ENCODE data around the gene LBH.

The LBH gene

GRCh38 chr2:30282081-30282480 lies 50.7 kb downstream of the LBH start:
- DNase-seq (ENCODE audit: low read depth, low spot score): no peak
- no peaks in the 10 kb centered on the region for H3K9me3 ChIP-seq (ENCODE audit: insufficient read depth, low read length)
- H3K36me3 ChIP-seq (ENCODE audit: insufficient read depth, insufficient read length, low read length): no peaks in the 10 kb centered on the region
- no peak for TF ChIP-seq SUZ12 (IDR thresholded peaks at IDR 0.05; ENCODE audit: extremely low read depth, insufficient read depth, insufficient read length)
- no peak for TF ChIP-seq ZNF274 (IDR thresholded peaks at IDR 0.05; ENCODE audit: low read depth, low read length)
- no peak for TF ChIP-seq YY1 (IDR thresholded peaks at IDR 0.05; ENCODE audit: insufficient read depth, insufficient read length)
- no peaks in the 10 kb centered on the region for H3K27me3 ChIP-seq (ENCODE audit: insufficient read depth, insufficient read length)
- no peak overlapping the region for H3K9ac ChIP-seq (ENCODE audit: insufficient read length, low read depth)
- H3K4me3 ChIP-seq (ENCODE audit: insufficient read length, low read depth): no peak overlapping the region
- H3K4me1 ChIP-seq (ENCODE audit: insufficient read depth, insufficient read length): no peaks in the 10 kb centered on the region

DNA sequence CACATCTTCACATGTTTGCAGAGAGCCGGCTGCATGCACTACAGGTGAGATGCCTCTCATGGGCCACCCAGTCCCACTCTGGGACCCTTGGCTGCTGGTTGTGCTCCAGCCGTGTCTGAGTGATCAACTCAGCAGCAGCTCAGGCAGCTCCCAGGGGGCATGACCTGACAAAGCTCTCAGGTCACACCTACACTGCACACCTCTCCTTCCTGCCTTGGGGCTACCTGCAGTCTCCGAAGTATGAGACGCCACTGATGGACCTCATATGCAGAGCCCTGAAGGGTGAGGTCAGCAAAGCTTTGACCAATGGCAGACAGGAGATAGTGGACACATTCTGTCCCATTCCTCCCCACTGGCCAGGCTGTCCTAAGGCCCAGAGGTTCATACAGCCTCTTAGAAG lies 51.4 kb downstream of the LBH start:
- H3K4me3 ChIP-seq (ENCODE audit: insufficient read length, low read depth): no peak overlapping the region
- no peaks in the 10 kb centered on the region for H3K4me1 ChIP-seq (ENCODE audit: insufficient read depth, insufficient read length)
- TF ChIP-seq ZNF274 (IDR thresholded peaks at IDR 0.05; ENCODE audit: low read depth, low read length): no peak
- TF ChIP-seq SUZ12 (IDR thresholded peaks at IDR 0.05; ENCODE audit: extremely low read depth, insufficient read depth, insufficient read length): no peak
- no peak for TF ChIP-seq YY1 (IDR thresholded peaks at IDR 0.05; ENCODE audit: insufficient read depth, insufficient read length)
- no peak for DNase-seq (ENCODE audit: low read depth, low spot score)
- no peak overlapping the region for H3K9ac ChIP-seq (ENCODE audit: insufficient read length, low read depth)
- H3K27me3 ChIP-seq (ENCODE audit: insufficient read depth, insufficient read length): no peaks in the 10 kb centered on the region
- no peaks in the 10 kb centered on the region for H3K36me3 ChIP-seq (ENCODE audit: insufficient read depth, insufficient read length, low read length)
- H3K9me3 ChIP-seq (ENCODE audit: insufficient read depth, low read length): no peaks in the 10 kb centered on the region

GRCh38 chr2:30283931-30284565 lies 52.7 kb downstream of the LBH start:
- Histone ChIP-seq H3K4me1 (ENCODE audit: insufficient read depth, insufficient read length) (no peaks in the 10 kb centered on the region), H3K9me3 (ENCODE audit: insufficient read depth, low read length) (no peaks in the 10 kb centered on the region)

GRCh38 chr2:30285758-30286157 lies 54.4 kb downstream of the LBH start:
- H3K27me3 ChIP-seq (ENCODE audit: insufficient read depth, insufficient read length): no peaks in the 10 kb centered on the region
- no peaks in the 10 kb centered on the region for H3K9me3 ChIP-seq (ENCODE audit: insufficient read depth, low read length)
- TF ChIP-seq YY1 (IDR thresholded peaks at IDR 0.05; ENCODE audit: insufficient read depth, insufficient read length) (no peak), SUZ12 (IDR thresholded peaks at IDR 0.05; ENCODE audit: extremely low read depth, insufficient read depth, insufficient read length) (no peak), ZNF274 (IDR thresholded peaks at IDR 0.05; ENCODE audit: low read depth, low read length) (no peak)
- H3K9ac ChIP-seq (ENCODE audit: insufficient read length, low read depth): no peak overlapping the region
- no peaks in the 10 kb centered on the region for H3K36me3 ChIP-seq (ENCODE audit: insufficient read depth, insufficient read length, low read length)
- H3K4me3 ChIP-seq (ENCODE audit: insufficient read length, low read depth): no peak overlapping the region
- no peaks in the 10 kb centered on the region for H3K4me1 ChIP-seq (ENCODE audit: insufficient read depth, insufficient read length)
- no peak for DNase-seq (ENCODE audit: low read depth, low spot score)

More at GRCh38 chr2:30283931-30284565, 52.7 kb downstream of the LBH start:
- Histone ChIP-seq H3K9ac (ENCODE audit: insufficient read length, low read depth) (no peak overlapping the region), H3K36me3 (ENCODE audit: insufficient read depth, insufficient read length, low read length) (no peaks in the 10 kb centered on the region), H3K27me3 (ENCODE audit: insufficient read depth, insufficient read length) (no peaks in the 10 kb centered on the region), H3K4me3 (ENCODE audit: insufficient read length, low read depth) (no peak overlapping the region)
- DNase-seq (ENCODE audit: low read depth, low spot score): no peak
- TF ChIP-seq ZNF274 (IDR thresholded peaks at IDR 0.05; ENCODE audit: low read depth, low read length) (no peak), SUZ12 (IDR thresholded peaks at IDR 0.05; ENCODE audit: extremely low read depth, insufficient read depth, insufficient read length) (no peak), YY1 (IDR thresholded peaks at IDR 0.05; ENCODE audit: insufficient read depth, insufficient read length) (no peak)

DNA sequence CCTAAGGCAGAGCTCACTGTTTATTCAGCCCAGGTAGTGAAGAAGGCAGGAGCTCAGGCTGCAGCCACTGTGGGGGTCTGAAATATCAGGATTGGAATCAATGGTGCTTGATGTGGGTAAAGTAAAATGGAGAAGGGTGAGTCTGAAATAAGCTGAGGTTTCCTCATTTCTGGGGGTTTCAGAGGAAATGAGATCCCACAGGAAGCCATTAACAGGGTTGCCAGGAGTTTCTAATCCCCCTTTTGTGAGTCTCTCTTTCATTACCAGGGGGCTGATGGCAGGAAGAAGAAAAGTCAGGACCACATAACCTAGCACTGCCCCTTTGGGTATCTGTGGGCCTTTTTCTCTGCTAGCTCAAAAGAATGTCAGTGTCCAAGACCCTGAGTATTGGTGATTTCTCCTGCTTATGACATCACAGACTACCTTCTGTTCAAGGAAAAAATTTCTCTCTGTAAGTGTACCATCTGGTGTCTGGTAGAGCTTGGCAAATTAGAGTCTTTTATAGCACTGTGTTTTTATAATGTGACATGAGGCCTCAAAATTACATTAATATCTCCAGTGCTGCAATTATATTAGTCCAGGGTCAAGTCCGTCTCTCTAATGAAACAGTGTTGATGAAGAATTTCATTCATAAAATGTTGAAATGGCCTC lies 56.0 kb downstream of the LBH start:
- Histone ChIP-seq H3K9me3 (ENCODE audit: insufficient read depth, low read length) (no peaks in the 10 kb centered on the region), H3K36me3 (ENCODE audit: insufficient read depth, insufficient read length, low read length) (no peaks in the 10 kb centered on the region), H3K4me3 (ENCODE audit: insufficient read length, low read depth) (no peak overlapping the region), H3K4me1 (ENCODE audit: insufficient read depth, insufficient read length) (no peaks in the 10 kb centered on the region), H3K27me3 (ENCODE audit: insufficient read depth, insufficient read length) (no peaks in the 10 kb centered on the region), H3K9ac (ENCODE audit: insufficient read length, low read depth) (no peak overlapping the region)
- TF ChIP-seq ZNF274 (IDR thresholded peaks at IDR 0.05; ENCODE audit: low read depth, low read length) (no peak), SUZ12 (IDR thresholded peaks at IDR 0.05; ENCODE audit: extremely low read depth, insufficient read depth, insufficient read length) (no peak), YY1 (IDR thresholded peaks at IDR 0.05; ENCODE audit: insufficient read depth, insufficient read length) (no peak)
- DNase-seq (ENCODE audit: low read depth, low spot score): no peak

DNA sequence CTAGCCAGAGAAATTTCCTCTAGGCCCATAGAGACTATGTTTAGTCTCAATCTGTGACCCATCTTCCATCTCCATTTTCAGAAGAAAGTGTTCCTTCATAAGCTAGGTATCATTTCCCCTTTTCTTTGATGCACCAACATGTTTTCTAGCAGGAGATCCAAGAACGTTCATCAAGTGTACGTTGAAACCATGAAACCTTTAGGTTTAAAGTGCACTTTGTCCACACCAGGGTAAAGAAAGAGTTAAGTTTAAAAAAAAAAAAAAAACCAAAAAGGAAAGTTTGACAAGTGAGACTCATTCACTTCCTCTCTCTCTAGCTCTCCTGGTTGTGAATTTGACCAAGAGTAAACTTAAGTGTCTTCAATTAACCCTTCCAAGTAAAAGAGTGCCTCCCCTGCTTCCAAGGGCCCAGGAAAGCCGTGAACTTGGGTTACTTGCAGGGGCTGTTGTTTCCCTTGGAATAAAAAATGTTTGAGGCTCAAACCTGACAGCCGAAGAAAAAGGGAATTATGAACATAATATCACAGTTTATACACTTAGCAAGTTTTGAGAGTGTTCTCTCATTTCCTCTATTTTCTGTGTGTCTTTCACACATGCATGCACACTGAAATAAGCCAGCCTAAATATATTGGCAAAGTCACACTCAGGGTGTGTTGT lies 56.7 kb downstream of the LBH start:
- Histone ChIP-seq H3K27me3 (ENCODE audit: insufficient read depth, insufficient read length) (no peaks in the 10 kb centered on the region), H3K9ac (ENCODE audit: insufficient read length, low read depth) (no peak overlapping the region), H3K36me3 (ENCODE audit: insufficient read depth, insufficient read length, low read length) (no peaks in the 10 kb centered on the region), H3K9me3 (ENCODE audit: insufficient read depth, low read length) (no peaks in the 10 kb centered on the region), H3K4me3 (ENCODE audit: insufficient read length, low read depth) (no peak overlapping the region), H3K4me1 (ENCODE audit: insufficient read depth, insufficient read length) (no peaks in the 10 kb centered on the region)
- no peak for DNase-seq (ENCODE audit: low read depth, low spot score)
- TF ChIP-seq ZNF274 (IDR thresholded peaks at IDR 0.05; ENCODE audit: low read depth, low read length) (no peak), YY1 (IDR thresholded peaks at IDR 0.05; ENCODE audit: insufficient read depth, insufficient read length) (no peak), SUZ12 (IDR thresholded peaks at IDR 0.05; ENCODE audit: extremely low read depth, insufficient read depth, insufficient read length) (no peak)

GRCh38 chr2:30288561-30288960 lies 57.2 kb downstream of the LBH start:
- H3K36me3 ChIP-seq (ENCODE audit: insufficient read depth, insufficient read length, low read length): no peaks in the 10 kb centered on the region
- H3K27me3 ChIP-seq (ENCODE audit: insufficient read depth, insufficient read length): no peaks in the 10 kb centered on the region
- no peaks in the 10 kb centered on the region for H3K9me3 ChIP-seq (ENCODE audit: insufficient read depth, low read length)
- no peak for DNase-seq (ENCODE audit: low read depth, low spot score)
- H3K4me1 ChIP-seq (ENCODE audit: insufficient read depth, insufficient read length): peaks cover 2% of the 10 kb centered on the region
- no peak overlapping the region for H3K4me3 ChIP-seq (ENCODE audit: insufficient read length, low read depth)
- H3K9ac ChIP-seq (ENCODE audit: insufficient read length, low read depth): no peak overlapping the region
- TF ChIP-seq YY1 (IDR thresholded peaks at IDR 0.05; ENCODE audit: insufficient read depth, insufficient read length): no peak
- TF ChIP-seq SUZ12 (IDR thresholded peaks at IDR 0.05; ENCODE audit: extremely low read depth, insufficient read depth, insufficient read length): no peak
- TF ChIP-seq ZNF274 (IDR thresholded peaks at IDR 0.05; ENCODE audit: low read depth, low read length): no peak
